ENCODE results near the gene RTP2. TPM values are rescaled to one million over a fixed set of nuclear protein-coding genes. Genes with fewer than 3 reads are reported as not detected.

The RTP2 gene, protein sequence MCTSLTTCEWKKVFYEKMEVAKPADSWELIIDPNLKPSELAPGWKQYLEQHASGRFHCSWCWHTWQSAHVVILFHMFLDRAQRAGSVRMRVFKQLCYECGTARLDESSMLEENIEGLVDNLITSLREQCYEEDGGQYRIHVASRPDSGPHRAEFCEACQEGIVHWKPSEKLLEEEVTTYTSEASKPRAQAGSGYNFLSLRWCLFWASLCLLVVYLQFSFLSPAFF
- total RNA-seq, result not detected in 2 replicates

DNA sequence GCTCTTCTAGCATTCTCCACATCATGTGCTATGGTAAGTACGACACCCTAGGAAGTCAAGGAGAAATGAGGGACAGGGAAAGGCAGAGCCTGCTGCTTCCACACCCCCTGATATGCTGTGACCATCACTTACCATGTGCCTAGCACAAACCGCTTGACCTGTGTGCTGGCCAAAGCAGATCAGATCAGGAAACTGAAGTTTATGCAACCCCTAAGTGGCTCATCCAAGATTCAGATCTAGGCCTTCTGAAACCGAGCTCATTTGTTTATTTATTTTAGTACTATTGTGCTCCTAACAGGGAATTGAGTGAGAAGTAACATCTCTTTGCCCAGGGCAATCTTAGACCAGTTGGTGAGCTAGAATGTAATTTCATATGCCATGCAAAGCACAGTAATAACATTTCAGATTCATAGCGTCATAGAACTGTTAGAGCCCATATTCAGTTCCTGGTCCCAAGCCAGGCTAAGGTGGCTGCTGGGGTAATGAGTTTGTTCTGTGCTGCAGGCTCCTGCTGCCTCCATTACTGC lies at the start of gene RTP2:
Gene RTP2 (minus strand): TSS at position 51 of the 527 bp plus-strand sequence. CDS start 429 bp downstream, outside the sequence.
- no peak for DNase-seq (ENCODE audit: extremely low read depth, low read depth, low spot score)

- no peak for DNase-seq (ENCODE audit: extremely low read depth, low read depth, low spot score)
Measured at GRCh38 chr3:187750513-187751123, 48.3 kb upstream of the RTP2 start.

- no peak for DNase-seq (ENCODE audit: extremely low read depth, low read depth, low spot score)
Measured at GRCh38 chr3:187750006-187750512, 47.7 kb upstream of the RTP2 start.

- DNase-seq (ENCODE audit: extremely low read depth, low read depth, low spot score), result no peak
Measured at GRCh38 chr3:187748050-187748481, 45.7 kb upstream of the RTP2 start.

GRCh38 chr3:187747506-187747905 lies 45.1 kb upstream of the RTP2 start:
- no peak for DNase-seq (ENCODE audit: extremely low read depth, low read depth, low spot score)

DNA sequence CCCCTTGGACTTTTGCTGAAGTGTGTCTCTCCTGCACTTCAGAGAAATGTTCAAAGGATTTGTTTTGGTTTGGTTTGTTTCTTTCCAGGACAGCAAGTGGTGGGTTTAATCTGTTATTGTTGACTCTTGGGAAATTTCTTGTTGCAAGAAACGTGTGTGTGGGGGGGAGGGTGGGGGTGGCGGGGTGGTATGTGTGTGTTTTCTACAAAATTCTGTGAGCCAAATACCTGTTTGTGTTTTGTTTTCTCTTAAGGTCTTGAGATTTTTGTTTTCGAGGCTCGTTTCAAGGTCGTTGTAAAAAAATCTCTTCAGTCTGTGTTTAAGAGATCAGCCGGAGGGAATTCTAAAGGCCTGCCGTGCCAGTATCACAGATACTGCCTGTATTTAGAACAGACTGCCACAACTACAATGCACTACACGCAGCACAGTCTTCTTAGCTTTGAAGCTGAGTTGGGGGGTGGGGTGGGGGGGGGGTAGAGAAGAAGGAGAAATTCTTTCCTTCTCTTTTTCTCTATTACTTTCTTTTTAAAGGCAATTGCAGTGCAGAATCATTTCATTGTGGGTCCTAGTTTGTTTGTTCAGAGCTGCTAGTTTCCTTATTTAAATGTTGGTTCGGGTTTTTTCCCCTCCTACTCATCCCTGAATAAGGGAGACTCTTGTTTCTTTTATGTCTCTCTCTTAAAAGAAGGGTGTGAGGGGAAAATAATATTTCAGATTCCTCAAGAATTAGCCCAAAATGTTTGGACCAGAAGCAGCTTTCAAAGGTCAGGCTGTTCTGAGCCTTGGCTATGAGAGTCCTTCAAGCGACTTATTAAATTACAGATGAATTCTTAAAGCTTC lies 44.3 kb upstream of the RTP2 start:
- no peak for DNase-seq (ENCODE audit: extremely low read depth, low read depth, low spot score)

DNA sequence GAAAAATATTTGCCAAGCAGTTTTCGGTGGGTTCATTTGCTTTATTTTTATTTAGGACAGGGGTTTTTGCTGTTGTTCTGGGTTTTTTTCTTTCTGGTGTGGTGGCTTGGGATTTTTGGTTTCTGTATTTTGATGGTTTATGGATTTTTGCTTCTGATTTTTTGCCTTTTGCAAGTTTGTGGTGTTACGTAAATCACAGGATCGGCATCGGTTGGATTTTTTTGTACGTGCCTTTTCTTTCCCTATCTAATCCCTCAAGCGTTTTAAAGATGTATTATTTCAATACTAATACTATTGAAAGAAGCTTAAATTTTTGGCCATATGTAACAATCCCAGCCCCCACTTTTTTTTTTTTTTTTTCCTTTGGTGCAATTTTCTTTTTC lies 43.7 kb upstream of the RTP2 start:
- no peak for DNase-seq (ENCODE audit: extremely low read depth, low read depth, low spot score)

GRCh38 chr3:187745201-187746058 lies 43.1 kb upstream of the RTP2 start, which contains the start of gene BCL6:
Gene BCL6 (minus strand): TSS chr3:187745468. CDS start chr3:187733693, 11,775 bp downstream.
- peak; percentile 97 for DNase-seq (ENCODE audit: extremely low read depth, low read depth, low spot score)

DNA sequence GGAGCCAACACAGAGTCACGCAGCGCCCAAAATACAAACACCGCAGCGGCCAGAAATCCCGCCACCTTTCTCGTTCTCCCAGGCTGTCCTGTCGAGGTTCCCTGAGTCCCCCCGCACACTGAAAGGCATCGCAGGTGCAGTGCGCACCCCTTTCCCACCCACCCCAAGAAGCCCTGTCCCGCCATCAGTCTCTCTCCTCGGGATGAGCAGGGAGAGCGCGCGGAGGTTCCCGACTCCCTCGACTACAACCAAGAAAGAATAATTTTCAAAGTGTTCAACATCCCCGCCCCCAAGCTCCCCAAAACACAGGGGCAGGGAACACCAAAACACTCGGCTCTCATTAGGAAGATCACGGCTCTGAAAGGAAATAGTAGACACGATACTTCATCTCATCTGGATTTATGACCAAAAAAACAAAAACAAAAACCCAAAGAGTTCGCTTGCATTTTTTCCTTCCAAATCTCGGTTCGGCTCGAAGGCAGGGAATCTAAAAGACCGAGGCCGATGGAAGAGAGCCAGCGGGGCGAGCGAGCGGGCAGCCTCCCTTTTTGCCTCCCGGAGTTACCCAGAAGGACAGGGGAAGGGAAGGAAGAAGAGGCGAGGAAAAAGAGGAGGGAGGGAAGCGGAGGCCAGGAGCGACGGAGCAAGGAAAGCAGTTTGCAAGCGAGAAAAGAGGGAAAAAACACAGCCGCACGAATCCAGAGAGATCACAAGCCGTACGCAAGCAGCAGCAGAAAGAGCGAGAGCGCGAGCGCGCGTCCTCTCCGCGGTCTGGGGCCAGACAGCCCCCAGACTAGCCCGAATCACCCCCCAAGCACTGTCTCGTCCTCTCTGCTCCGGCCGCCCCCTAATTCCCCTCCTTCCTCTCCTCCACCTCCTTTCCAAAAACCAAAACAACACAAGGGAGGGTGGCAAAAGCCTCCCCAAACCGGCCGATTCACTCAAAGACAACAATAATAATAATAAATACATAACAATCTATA lies 42.1 kb upstream of the RTP2 start:
- DNase-seq (ENCODE audit: extremely low read depth, low read depth, low spot score), result no peak

DNA sequence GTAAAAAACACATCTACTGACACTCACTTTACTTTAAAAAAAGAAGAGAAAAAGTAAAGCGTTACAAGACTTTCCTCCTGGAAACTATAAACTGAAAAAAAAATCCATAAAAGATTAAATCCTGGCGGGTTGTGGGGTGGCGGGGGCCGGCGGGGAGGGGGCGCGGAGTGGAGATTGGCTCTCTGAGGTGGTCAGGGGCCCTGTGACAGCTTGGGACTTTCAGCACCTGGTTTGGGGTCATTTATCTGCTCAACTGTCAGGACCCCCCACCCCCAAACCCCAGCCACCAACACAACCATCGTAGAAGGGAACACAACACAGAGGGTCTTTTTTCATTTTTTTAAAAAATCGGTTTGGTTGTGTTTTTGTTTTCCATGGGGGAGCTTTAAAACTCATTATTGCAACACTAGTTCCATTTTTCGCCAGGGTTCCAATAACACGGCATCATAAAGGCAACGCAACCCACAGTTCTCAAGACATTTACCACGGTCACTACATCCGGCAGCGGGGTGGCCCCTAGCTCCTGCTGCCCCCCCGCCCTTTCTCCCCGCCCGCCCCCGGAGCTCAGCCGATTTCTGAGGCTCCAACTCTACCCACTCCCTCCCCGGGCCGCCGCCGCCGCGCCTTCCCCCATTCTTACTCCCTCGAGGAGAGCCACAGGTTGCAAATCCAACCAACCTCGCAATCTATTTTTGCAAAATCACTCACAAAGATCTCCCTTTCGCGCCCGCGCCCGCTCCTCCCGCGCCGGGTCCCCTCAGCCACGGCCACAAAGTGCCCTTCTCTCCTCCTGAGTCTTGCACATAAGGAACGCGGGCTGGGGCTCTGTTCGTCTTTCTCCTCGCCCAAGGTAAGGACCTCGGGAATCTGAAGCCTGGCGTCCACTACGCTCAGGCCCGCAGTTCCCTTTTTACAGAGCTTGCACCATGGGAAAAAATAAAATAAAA lies 41.1 kb upstream of the RTP2 start:
- DNase-seq (ENCODE audit: extremely low read depth, low read depth, low spot score), result no peak

DNA sequence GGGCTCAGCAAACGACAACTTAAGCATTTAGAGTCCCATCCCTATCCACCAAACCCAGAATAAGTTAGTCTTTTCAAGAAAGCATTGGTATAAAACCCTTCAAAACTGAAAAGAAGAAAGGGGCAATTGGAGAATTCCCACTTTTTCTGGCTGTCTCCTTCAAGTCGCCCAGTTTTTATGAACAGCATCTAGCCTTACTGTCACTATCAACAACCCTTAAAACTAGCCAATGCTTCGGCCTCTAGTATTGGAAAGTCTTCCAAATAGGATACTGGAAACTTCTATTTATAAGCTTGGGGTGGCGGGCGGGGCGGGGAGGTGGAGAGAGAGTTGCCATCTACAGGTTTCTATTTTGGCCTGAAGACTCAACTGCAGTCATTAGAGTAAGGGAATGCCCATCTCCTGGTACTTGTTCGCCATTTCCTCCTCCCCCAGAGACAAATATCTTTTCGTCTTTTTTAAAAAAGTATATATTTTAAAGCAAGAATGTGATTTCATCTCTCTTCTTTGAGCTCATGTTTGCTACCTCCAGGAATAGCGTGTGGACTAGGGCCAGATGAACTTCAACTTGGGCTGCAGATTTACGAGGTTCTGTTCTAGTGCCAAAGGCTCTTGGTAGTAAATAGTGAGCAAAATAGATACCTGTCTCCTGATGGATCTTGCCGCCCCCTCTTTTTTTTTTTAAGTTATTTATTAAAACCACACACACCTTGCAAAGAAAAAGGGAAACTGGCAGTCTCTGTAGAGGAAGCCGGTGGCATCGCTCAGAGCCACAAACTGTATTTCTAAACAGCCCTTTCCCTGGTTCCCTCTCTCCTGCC lies 40.2 kb upstream of the RTP2 start:
- DNase-seq (ENCODE audit: extremely low read depth, low read depth, low spot score), result no peak

DNA sequence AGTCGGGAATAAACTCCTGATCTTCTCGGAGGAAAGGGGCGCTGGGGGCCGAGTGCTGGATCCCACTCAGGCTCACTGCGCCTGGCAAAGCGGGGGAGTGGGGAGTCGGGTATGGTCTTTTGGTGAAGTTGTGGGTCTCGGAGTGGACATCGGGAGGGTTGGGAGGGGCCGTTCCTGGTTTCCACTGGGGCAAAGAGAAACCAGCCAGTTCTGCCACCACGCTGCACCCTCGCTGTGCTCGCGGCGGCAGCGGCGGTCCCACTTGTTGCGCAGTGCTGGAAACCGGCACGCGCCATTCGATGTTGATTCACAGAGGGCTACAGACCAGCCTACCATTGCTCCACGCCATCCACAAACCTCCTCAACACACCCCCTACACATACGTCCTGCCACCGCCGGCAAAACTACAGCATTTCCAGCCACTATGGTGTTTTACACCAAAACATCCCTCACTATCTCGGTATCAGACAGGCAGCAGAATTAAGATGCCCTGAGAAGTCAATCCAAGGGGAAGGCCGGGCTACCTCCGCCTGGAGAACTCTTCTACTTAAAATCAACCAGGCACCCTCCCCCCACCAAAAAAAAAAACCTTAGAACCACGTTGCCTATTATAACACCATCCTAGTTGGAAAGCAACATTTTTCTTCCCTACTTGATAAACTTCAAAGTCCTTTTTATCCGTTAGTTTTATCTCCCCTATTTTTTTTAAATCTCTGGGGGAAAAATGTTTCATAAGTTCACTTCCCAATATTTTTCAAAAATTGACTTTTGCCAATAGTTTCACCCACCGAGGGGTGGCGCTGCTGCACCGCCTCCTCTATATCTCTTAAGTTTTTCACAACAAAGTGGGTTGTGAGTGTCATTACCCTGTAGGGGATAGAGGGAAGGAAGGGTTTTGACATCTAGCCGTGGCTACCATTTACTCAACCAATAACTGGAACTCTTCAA lies 39.3 kb upstream of the RTP2 start:
- no peak for DNase-seq (ENCODE audit: extremely low read depth, low read depth, low spot score)

DNA sequence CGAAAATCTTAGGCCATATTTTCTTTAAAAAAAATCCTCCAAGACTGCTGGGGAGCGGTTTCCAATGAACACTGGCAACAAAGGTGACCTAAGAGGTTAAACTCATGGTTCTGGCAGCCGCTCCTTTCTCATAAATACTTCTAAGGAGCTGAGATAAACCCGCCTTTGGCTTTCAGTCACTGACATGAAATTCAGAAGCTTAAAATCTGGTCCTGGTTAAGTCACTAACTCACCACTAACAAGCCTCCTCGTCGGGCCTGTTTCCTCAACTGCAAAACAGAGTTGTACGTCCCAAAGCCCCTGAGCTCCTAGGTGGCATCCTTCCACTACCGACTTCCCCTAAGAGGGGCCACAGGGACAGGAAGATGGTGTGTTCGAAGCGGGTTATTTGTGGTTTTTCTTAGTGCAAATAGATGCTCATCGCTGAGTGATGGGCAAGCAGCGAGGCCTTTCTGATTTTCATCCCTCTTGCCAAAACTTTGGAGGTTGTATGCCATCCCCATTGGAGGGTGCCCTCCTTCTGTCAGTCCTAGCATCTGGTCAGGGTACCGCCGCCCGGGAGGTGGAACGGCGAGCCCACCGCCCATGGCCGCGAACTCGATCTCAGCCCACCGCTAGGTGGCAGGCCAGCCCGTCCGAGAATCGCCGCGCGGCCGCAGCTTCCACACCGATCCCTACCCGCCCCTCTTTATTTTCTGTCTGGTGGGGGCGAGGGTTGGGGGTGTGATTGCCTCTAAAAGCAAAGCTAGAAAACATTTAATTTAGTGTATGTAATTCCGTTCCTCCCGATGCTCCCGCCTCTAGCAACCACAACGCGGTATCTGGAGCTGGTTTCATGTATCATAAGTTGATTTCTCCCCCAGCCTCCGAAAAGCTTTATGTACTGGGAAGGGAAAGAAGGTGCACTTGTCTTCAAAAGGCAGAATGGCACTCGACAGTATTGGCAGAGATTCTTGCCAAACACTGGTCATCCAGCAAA lies 38.4 kb upstream of the RTP2 start:
- DNase-seq (ENCODE audit: extremely low read depth, low read depth, low spot score), result no peak

DNA sequence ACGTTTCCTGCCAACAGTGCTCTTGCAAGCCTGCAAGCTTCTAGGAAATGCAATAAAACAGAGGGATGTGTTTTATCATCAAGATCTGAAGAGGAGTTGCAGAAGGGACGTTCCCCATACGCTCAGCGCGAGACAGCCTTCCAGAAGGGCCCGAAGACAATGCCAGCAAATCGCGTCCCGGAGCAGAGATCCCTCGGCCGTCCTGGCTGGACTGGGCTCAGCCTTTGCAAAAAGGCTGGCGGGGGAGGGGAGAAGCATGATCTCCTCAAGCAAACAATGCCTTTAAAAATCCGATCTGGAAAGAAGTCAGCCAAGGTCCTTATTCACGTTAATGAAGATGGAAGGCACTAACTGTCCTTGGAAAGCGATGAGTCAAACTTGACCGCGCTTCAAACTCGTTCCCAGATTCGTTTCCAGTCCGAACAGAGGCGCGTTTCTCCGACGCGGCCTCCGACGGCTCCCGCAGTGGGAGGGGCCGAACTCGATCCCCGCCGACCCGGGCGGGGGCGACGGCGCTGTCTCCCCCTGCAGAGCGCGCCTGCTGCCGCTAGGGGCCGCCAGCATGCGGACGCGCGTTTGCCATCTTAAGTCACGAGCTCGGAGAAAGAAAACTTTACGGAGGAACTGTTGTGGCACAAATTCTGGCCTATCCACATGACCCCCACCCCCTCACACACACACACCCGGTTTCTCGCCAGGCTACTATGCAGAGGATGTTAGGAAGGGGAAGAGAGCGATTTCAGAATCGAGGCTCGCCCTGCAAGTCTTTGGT lies 37.4 kb upstream of the RTP2 start:
- DNase-seq (ENCODE audit: extremely low read depth, low read depth, low spot score), result no peak

Measured in glomerular endothelial cell (primary cell).